ENCODE data around the gene VPS26A. TPM values are rescaled to one million over a fixed set of nuclear protein-coding genes. Genes with fewer than 3 reads are reported as not detected.

The VPS26A gene
- total RNA-seq, 1 experiment from 2014 or later: 44.7 TPM

- CTCF ChIA-PET: interaction anchor here (0.6 to 0.7 kb wide), 2 partner anchors 16 to 128 kb away, joined by 3 read pairs; partner anchors contain the start of gene SRGN
- Histone ChIP-seq H3K27ac (ENCODE audit: low read length) (no peak overlapping the region), H3K79me2 (ENCODE audit: low read length) (no peaks in the 10 kb centered on the region), H3K4me1 (ENCODE audit: insufficient read depth, low read length) (peaks cover 12% of the 10 kb centered on the region; the same call in 1 of the 2 replicates), H3K9ac (ENCODE audit: low read length) (no peak overlapping the region), H3F3A (ENCODE audit: low read length, unreplicated experiment) (no peaks in the 10 kb centered on the region), H3K36me3 (ENCODE audit: low read depth, low read length) (no peaks in the 10 kb centered on the region), H3K9me2 (replicated peaks; ENCODE audit: low read length) (no peaks in the 10 kb centered on the region), H3K4me3 (ENCODE audit: low read length) (no peak overlapping the region), H3K4me2 (ENCODE audit: low read length) (peak overlapping the region; percentile 7), H2AFZ (ENCODE audit: low read length) (peak overlapping the region; percentile 7), H3K9me3 (ENCODE audit: low read length) (no peaks in the 10 kb centered on the region), H3K27me3 (ENCODE audit: low read length) (no peaks in the 10 kb centered on the region), H4K20me1 (ENCODE audit: low read length) (no peaks in the 10 kb centered on the region)
- DNase-seq: no peak
- POLR2A ChIA-PET (ENCODE audit: unreplicated experiment): interaction anchor here (0.5 to 0.6 kb wide), 3 partner anchors 21 to 468 kb away, joined by 4 to 14 read pairs (median 6); no protein-coding TSS in a partner anchor
- TF ChIP-seq EZH2 (IDR thresholded peaks at IDR 0.05; ENCODE audit: low read length, unreplicated experiment) (no peak), CTCF (conservative IDR thresholded peaks at IDR 0.05; ENCODE audit: low read depth, low read length) (no peak), EZH2phosphoT487 (IDR thresholded peaks at IDR 0.05; ENCODE audit: borderline replicate concordance, low read length) (no peak)
- intact Hi-C loops (cut with micrococcal nuclease): no loop called here
- ATAC-seq: peak; percentile 12; the same call in 1 of the 2 replicates
- BruUV-seq (replicated peaks): no TSS peak
Measured at GRCh38 chr10:69215405-69216171, 91.6 kb downstream of the VPS26A start.

GRCh38 chr10:69216577-69217118 is 92.7 kb downstream of the VPS26A start:
- TSS peak; percentile 99 for BruUV-seq (replicated peaks)
- no peaks in the 10 kb centered on the region for H3K9me3 ChIP-seq (ENCODE audit: low read length)
- TF ChIP-seq EZH2 (IDR thresholded peaks at IDR 0.05; ENCODE audit: low read length, unreplicated experiment) (no peak), EZH2phosphoT487 (IDR thresholded peaks at IDR 0.05; ENCODE audit: borderline replicate concordance, low read length) (no peak), CTCF (conservative IDR thresholded peaks at IDR 0.05; ENCODE audit: low read depth, low read length) (no peak)
- H3F3A ChIP-seq (ENCODE audit: low read length, unreplicated experiment): no peaks in the 10 kb centered on the region
- H3K27ac ChIP-seq (ENCODE audit: low read length): no peak overlapping the region
- H3K9me2 ChIP-seq (replicated peaks; ENCODE audit: low read length): no peaks in the 10 kb centered on the region
- no peak overlapping the region for H3K9ac ChIP-seq (ENCODE audit: low read length)
- POLR2A ChIA-PET (ENCODE audit: unreplicated experiment): interaction anchor here (0.6 kb wide), 1 partner anchor 19 kb away, joined by 14 read pairs; no protein-coding TSS in a partner anchor
- no peak overlapping the region for H3K4me2 ChIP-seq (ENCODE audit: low read length)
- H3K4me1 ChIP-seq (ENCODE audit: insufficient read depth, low read length): peaks cover 12% of the 10 kb centered on the region; the same call in 1 of the 2 replicates
- no peaks in the 10 kb centered on the region for H3K27me3 ChIP-seq (ENCODE audit: low read length)
- H3K4me3 ChIP-seq (ENCODE audit: low read length): no peak overlapping the region
- H4K20me1 ChIP-seq (ENCODE audit: low read length): no peaks in the 10 kb centered on the region
- CTCF ChIA-PET: interaction anchor here (0.9 to 1.2 kb wide), 2 partner anchors 15 to 176 kb away, joined by 4 to 5 read pairs; no protein-coding TSS in a partner anchor
- H3K36me3 ChIP-seq (ENCODE audit: low read depth, low read length): no peaks in the 10 kb centered on the region
- no peaks in the 10 kb centered on the region for H3K79me2 ChIP-seq (ENCODE audit: low read length)
- H2AFZ ChIP-seq (ENCODE audit: low read length): peak overlapping the region; percentile 3; the same call in 1 of the 2 replicates
- no peak; the same call in 1 of the 2 replicates for ATAC-seq
- intact Hi-C loops (cut with micrococcal nuclease): no loop called here
- no peak for DNase-seq

All from PC-3 (cell line).